22Rv1 (cell line): Measurements from ENCODE around the gene PSMD11.

Source experiments
- ZFX ChIP-seq: fragments of 450-650 bp; IDR thresholded peaks from 2 replicates; pipeline ENCODE4 v1.6.1; 2017; ENCODE audit warnings: antibody characterized with exemption, borderline replicate concordance
- TF ChIP-seq, protein P1 (sequence below): fragments of 450-650 bp; IDR thresholded peaks from 2 replicates; pipeline ENCODE4 v1.5.1; 2017; ENCODE audit warnings: mild to moderate bottlenecking

DNA sequence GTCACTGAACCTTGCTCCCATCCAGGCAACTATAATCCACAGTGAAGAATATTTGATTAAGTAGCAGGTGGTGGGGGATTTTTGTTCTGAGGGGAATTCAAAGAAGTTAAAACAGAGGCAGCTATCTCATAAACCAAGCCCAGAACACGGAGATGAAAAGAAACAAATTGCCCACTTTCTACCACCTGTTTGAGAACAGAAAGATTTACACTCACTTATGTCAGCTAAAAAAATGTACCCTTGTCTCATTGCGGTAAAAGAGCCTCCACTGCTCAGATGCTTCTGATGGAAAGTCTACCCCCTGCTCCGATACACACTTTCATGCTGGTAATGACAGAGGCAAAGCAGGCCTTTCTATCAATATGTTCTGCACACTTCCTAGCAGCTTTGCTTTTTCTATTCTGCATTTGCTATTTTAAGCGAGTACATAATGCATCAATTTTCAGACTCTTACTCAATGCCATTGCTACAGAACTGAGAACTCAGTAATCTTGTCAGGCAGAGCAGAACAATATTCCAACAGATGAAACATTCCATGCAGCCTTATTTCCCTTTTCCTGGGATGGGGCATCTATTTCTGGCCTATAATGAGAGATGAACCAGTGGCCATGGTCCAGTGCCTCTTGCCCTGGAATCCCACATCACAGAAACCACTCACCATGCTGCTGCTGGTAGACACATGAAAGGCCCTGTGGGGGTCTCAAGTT is 71.5 kb downstream of the PSMD11 start:
- no peak for TF ChIP-seq ZFX
- TF ChIP-seq, protein P1, sequence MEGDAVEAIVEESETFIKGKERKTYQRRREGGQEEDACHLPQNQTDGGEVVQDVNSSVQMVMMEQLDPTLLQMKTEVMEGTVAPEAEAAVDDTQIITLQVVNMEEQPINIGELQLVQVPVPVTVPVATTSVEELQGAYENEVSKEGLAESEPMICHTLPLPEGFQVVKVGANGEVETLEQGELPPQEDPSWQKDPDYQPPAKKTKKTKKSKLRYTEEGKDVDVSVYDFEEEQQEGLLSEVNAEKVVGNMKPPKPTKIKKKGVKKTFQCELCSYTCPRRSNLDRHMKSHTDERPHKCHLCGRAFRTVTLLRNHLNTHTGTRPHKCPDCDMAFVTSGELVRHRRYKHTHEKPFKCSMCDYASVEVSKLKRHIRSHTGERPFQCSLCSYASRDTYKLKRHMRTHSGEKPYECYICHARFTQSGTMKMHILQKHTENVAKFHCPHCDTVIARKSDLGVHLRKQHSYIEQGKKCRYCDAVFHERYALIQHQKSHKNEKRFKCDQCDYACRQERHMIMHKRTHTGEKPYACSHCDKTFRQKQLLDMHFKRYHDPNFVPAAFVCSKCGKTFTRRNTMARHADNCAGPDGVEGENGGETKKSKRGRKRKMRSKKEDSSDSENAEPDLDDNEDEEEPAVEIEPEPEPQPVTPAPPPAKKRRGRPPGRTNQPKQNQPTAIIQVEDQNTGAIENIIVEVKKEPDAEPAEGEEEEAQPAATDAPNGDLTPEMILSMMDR, result no peak
